HG03342 (cell line): ENCODE measurements around the gene B3GALT5.
"Not testable (repeated sequence)": the region's sequence is repeated elsewhere in the genome, so short reads cannot be mapped to it uniquely, and the experiment has no call there.

Source experiments
- ATAC-seq: cut with Tn5 transposase; IDR thresholded peaks from one replicate; pipeline ENCODE4 v1.9.1; 2021; ENCODE audit warnings: mild to moderate bottlenecking, moderate library complexity; ENCODE audit not compliant: unreplicated experiment

Gene B3GALT5

GRCh38 chr21:39666026-39666425 is 53.3 kb downstream of the B3GALT5 start:
- no peak for ATAC-seq

- no peak for ATAC-seq
Measured at GRCh38 chr21:39666681-39667315, 54.1 kb downstream of the B3GALT5 start.

GRCh38 chr21:39667353-39667891 is 54.7 kb downstream of the B3GALT5 start:
- ATAC-seq: no peak

GRCh38 chr21:39668369-39668768 is 55.6 kb downstream of the B3GALT5 start:
- ATAC-seq: no peak

- ATAC-seq: no peak
Measured at GRCh38 chr21:39669485-39669884, 56.7 kb downstream of the B3GALT5 start.

GRCh38 chr21:39669976-39670661 is 57.4 kb downstream of the B3GALT5 start:
- ATAC-seq: no peak

GRCh38 chr21:39670701-39671100 is 58.0 kb downstream of the B3GALT5 start:
- ATAC-seq: no peak

GRCh38 chr21:39671986-39672385 is 59.2 kb downstream of the B3GALT5 start:
- no peak for ATAC-seq

GRCh38 chr21:39673163-39673562 is 60.4 kb downstream of the B3GALT5 start:
- no peak for ATAC-seq

- no peak for ATAC-seq
Measured at GRCh38 chr21:39673736-39674135, 61.0 kb downstream of the B3GALT5 start.

- no peak for ATAC-seq
Measured at GRCh38 chr21:39674801-39675200, 62.1 kb downstream of the B3GALT5 start.

GRCh38 chr21:39675590-39675989 is 62.9 kb downstream of the B3GALT5 start:
- no peak for ATAC-seq

- ATAC-seq: no peak
Measured at GRCh38 chr21:39675993-39676661, 63.4 kb downstream of the B3GALT5 start.

GRCh38 chr21:39680216-39680615 is 67.5 kb downstream of the B3GALT5 start:
- no peak for ATAC-seq

- no peak for ATAC-seq
Measured at GRCh38 chr21:39681257-39681656, 68.5 kb downstream of the B3GALT5 start.

GRCh38 chr21:39681845-39682244 is 69.1 kb downstream of the B3GALT5 start:
- no peak for ATAC-seq

- ATAC-seq: no peak
Measured at GRCh38 chr21:39685236-39685635, 72.5 kb downstream of the B3GALT5 start.

GRCh38 chr21:39685991-39686390 is 73.3 kb downstream of the B3GALT5 start:
- no peak for ATAC-seq

- ATAC-seq: no peak
Measured at GRCh38 chr21:39686646-39687468, 74.1 kb downstream of the B3GALT5 start.

- no peak for ATAC-seq
Measured at GRCh38 chr21:39688010-39688409, 75.3 kb downstream of the B3GALT5 start.

GRCh38 chr21:39689860-39690259 is 77.1 kb downstream of the B3GALT5 start:
- not testable (repeated sequence) for ATAC-seq
